ENCODE data around the gene INCA1. TPM values are rescaled to one million over a fixed set of nuclear protein-coding genes. Genes with fewer than 3 reads are reported as not detected.

Gene INCA1
- total RNA-seq, 2 donors from 2014 or later: 1.2 TPM; not detected in 1

DNA sequence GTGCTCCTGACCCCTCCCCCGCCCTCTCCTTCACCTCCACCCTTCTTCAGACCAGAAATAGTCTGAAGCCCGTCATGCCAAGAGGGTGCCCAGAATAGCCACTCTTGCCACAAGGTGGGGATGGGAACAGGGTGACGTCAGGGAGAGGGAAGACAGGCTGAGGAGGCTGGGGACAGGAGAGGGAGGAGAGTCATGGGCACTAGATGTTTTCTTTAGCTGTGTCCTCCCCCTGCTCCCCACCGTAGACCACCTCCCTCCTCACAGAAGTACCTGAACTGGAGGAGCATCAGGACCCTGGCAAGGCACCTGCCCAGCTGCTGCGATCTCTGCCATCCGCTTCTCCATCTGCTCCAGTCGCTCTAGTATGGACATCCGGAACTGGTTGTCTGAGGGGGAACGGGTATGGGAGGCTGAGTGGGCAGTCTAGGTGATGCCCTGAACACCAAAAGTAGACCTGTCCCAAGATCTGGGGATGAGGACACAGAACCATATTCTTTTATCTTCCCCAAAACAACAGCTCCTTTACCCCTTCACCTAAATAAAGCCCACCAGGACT lies 23.1 kb downstream of the INCA1 start:
- Histone ChIP-seq H3K9me3 (no peaks in the 10 kb centered on the region), H3K4me3 (no peak overlapping the region), H3K27me3 (replicated peaks; ENCODE audit: insufficient read depth) (no peaks in the 10 kb centered on the region), H3K36me3 (peaks cover 46% of the 10 kb centered on the region), H3K27ac (peak overlapping the region; percentile 20 to 33), H3K4me1 (ENCODE audit: control insufficient read depth in 1 of 2, low read depth in 2 of 2) (peaks cover 0 to 24% of the 10 kb centered on the region in 2 donors)
- ATAC-seq (ENCODE audit: insufficient number of reproducible peaks, low FRiP score, low read depth): no peak
- DNase-seq (ENCODE audit: low spot score): no peak
- TF ChIP-seq, protein P1, sequence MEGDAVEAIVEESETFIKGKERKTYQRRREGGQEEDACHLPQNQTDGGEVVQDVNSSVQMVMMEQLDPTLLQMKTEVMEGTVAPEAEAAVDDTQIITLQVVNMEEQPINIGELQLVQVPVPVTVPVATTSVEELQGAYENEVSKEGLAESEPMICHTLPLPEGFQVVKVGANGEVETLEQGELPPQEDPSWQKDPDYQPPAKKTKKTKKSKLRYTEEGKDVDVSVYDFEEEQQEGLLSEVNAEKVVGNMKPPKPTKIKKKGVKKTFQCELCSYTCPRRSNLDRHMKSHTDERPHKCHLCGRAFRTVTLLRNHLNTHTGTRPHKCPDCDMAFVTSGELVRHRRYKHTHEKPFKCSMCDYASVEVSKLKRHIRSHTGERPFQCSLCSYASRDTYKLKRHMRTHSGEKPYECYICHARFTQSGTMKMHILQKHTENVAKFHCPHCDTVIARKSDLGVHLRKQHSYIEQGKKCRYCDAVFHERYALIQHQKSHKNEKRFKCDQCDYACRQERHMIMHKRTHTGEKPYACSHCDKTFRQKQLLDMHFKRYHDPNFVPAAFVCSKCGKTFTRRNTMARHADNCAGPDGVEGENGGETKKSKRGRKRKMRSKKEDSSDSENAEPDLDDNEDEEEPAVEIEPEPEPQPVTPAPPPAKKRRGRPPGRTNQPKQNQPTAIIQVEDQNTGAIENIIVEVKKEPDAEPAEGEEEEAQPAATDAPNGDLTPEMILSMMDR (IDR thresholded peaks at IDR 0.05): no peak

DNA sequence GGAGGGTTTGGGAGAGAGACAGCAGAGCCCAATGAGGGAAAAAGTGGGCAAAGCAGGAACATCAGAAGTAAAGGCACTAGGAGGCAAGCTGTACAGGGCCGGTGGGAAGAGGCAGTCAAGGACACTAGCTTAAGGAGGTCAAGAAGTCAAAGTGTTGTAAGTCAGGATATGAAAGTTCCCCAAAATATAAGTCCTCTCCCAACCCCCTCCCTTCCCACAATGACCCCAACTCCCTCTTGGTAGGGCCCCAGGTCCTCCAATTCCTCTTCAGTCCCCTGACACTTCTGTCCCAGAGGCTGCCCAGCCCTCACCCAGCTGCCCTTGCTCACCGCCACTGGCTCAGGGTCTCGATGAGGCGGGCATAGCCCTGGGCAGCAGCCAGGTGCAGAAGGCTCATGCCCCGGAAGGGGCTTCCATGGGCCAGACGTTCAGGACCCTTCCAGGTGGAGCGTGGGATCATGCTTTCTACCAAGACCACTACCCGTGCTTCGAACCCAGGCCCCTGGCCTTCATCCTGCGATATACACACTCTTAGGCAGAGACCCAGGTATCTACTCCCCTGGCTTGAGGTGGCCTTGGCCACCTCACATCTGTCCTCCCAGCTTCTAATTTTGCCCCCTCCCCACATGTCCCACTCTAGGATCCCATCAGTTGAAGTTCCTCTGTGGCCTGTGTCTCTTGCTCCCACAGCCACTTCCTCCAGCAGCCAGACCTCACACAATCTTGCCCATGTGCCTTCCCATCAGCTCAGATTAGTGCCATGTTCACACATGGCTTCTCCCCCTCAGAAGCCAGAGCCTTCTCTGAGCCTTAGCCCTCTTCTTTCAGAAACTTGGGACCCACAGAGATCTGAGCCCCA lies 23.8 kb downstream of the INCA1 start:
- Histone ChIP-seq H3K4me1 (ENCODE audit: control insufficient read depth in 1 of 2, low read depth in 2 of 2) (peaks cover 5 to 32% of the 10 kb centered on the region in 2 donors), H3K36me3 (peaks cover 39% of the 10 kb centered on the region), H3K27me3 (replicated peaks; ENCODE audit: insufficient read depth) (no peaks in the 10 kb centered on the region), H3K4me3 (no peak overlapping the region), H3K27ac (peak overlapping the region; percentile 20 to 33), H3K9me3 (no peaks in the 10 kb centered on the region)
- DNase-seq (ENCODE audit: low spot score) (no peak), ATAC-seq (ENCODE audit: insufficient number of reproducible peaks, low FRiP score, low read depth) (no peak)
- TF ChIP-seq, protein P1 (IDR thresholded peaks at IDR 0.05): no peak

DNA sequence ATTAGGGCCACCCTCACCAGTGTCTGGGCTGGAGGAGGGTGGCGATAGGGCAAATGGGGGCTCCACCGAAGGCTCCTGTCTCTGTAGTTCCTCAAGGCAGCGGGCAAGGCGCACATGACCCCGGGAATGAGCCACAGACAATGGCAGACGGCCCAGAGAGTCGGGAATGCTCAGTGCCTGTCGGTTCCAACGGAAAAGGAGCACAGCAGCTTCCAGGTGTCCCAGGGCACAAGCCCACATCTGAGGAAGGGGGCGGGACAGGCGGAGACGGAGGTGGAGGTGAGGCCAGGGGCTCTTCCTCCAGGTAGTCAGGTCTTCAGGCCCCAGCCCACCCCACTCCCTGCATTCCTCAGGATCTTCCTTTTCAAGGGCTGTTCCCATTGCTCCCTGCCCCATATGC lies 24.6 kb downstream of the INCA1 start:
- Histone ChIP-seq H3K27ac (peak overlapping the region in 1 of 2 donors; percentile 11), H3K4me3 (no peak overlapping the region), H3K27me3 (replicated peaks; ENCODE audit: insufficient read depth) (no peaks in the 10 kb centered on the region), H3K36me3 (peaks cover 33% of the 10 kb centered on the region), H3K4me1 (ENCODE audit: control insufficient read depth in 1 of 2, low read depth in 2 of 2) (peaks cover 8 to 38% of the 10 kb centered on the region in 2 donors), H3K9me3 (no peaks in the 10 kb centered on the region)
- ATAC-seq (ENCODE audit: insufficient number of reproducible peaks, low FRiP score, low read depth): no peak
- DNase-seq (ENCODE audit: low spot score): no peak
- TF ChIP-seq, protein P1 (IDR thresholded peaks at IDR 0.05): no peak

DNA sequence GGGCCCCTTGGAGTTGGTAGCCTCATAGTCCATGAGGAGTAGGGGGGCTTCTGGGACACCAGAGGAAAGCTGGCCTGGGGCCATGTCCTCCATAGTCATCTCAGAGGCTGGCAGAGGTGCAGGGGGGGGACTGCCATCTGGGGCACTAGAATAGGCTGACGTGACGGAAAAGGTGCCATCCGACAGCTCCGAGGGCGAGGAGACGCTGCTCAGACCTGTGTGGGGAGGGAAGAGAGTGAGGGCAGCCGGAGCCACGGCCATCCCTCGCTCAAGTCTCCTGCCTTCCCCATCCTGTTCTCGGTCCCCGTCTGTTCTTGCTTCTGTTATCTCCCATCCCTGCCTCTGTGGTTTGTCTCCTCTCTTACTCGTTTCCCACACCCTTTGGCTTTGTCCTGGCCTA lies 25.0 kb downstream of the INCA1 start:
- H3K9me3 ChIP-seq: no peaks in the 10 kb centered on the region
- no peak overlapping the region for H3K4me3 ChIP-seq
- peak overlapping the region in 1 of 2 donors; percentile 11 for H3K27ac ChIP-seq
- H3K4me1 ChIP-seq (ENCODE audit: control insufficient read depth in 1 of 2, low read depth in 2 of 2): peaks cover 8 to 38% of the 10 kb centered on the region in 2 donors
- H3K27me3 ChIP-seq (replicated peaks; ENCODE audit: insufficient read depth): no peaks in the 10 kb centered on the region
- no peak for ATAC-seq (ENCODE audit: insufficient number of reproducible peaks, low FRiP score, low read depth)
- no peak for DNase-seq (ENCODE audit: low spot score)
- TF ChIP-seq, protein P1 (IDR thresholded peaks at IDR 0.05): no peak
- H3K36me3 ChIP-seq: peaks cover 28% of the 10 kb centered on the region

DNA sequence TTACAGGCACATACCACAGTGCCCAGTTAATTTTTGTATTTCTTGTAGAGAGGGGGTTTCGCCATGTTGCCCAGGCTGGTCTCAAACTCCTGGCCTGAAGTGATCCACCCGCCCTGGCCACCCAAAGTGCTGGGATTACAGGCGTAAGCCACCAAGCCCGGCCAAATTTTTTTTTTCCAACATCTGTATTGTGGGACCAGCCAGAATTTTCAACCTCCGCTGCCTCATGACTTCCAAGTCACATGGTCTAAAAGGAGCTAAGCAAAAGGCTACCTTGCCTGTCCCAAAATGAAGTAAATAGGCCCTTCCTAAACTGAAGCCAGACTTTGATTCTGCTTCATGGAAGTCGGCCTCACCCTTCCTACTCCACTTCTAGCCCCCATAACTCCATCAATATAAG lies 25.5 kb downstream of the INCA1 start:
- TF ChIP-seq, protein P1 (IDR thresholded peaks at IDR 0.05): no peak
- no peak overlapping the region for H3K4me3 ChIP-seq
- ATAC-seq (ENCODE audit: insufficient number of reproducible peaks, low FRiP score, low read depth) (no peak), DNase-seq (ENCODE audit: low spot score) (no peak)
- H3K27ac ChIP-seq: no peak overlapping the region
- H3K36me3 ChIP-seq: peaks cover 23% of the 10 kb centered on the region
- no peaks in the 10 kb centered on the region for H3K27me3 ChIP-seq (replicated peaks; ENCODE audit: insufficient read depth)
- H3K4me1 ChIP-seq (ENCODE audit: control insufficient read depth in 1 of 2, low read depth in 2 of 2): peaks cover 8 to 38% of the 10 kb centered on the region in 2 donors
- no peaks in the 10 kb centered on the region for H3K9me3 ChIP-seq

Measured in thoracic aorta (tissue), 2 donors.